ENCODE results near the gene DMRTC2. TPM values are rescaled to one million over a fixed set of nuclear protein-coding genes. Genes with fewer than 3 reads are reported as not detected.

Gene DMRTC2
- total RNA-seq, 1 experiment from 2014 or later: not detected

DNA sequence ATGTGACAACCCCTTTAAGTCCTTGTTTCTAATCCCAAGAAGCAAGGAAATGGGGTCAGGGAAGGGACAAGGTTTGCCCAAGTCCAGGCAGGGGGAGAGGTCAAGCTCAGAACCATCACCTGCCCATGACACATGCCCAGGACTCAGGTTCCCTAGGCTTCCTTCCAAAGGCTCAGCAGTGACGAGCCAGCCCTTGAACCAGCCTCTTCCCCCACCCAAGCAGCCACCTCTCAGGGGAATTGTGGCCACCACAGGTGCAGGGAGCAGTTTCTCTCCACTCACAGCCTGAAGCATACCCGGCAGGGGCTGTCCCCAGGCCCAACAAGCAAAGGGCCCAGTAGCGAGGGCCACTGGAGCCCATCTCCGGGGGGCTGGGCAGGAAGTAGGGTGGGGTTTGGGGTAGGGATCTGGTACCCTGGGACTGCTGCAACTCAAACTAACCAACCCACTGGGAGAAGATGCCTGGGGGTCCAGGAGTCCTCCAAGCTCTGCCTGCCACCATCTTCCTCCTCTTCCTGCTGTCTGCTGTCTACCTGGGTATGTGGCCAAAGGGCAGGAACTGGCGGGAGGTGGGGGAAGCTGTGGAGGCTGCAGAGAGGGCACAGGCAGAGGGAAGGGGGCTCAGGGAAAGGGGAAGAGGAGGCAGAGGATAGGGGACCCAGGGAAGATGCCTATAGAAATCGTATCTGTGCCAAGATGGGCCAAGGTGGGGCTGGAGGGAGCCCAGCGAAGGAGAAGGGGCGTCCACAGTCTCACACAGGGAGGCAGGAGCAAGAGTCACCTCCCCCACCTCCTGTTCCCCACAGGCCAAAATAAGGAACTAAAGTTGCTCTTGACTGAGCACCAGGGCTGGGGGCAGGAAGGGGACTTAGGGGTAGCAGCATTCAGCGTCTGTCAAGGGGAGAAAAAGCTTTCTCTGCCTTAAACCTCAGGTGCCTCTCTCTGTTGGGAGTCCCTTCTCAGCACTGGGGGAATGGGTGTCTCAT, 32.3 kb downstream of the DMRTC2 start, which contains the start of gene CD79A:
Gene CD79A (plus strand): TSS at position 433 of the 986 bp plus-strand sequence. CDS start 26 bp downstream, at position 459.
- no peak within 1 kb of the TSS for H3K4me3 ChIP-seq
- no peak for DNase-seq
- peaks cover 2% of the 10 kb centered on the region; the same call in 1 of the 2 replicates for H3K9me3 ChIP-seq

GRCh38 chr19:41877916-41878905, 33.4 kb downstream of the DMRTC2 start:
- Histone ChIP-seq H3K4me3 (no peak overlapping the region), H3K9me3 (no peaks in the 10 kb centered on the region), H3K27me3 (no peaks in the 10 kb centered on the region), H3K36me3 (peaks cover 2% of the 10 kb centered on the region; the same call in 1 of the 2 replicates)
- DNase-seq: no peak

More for the DNA sequence above, 32.3 kb downstream of the DMRTC2 start, which contains the start of gene CD79A:
- no peaks in the 10 kb centered on the region for H3K27me3 ChIP-seq
- H3K36me3 ChIP-seq: peaks cover 7% of the 10 kb centered on the region

DNA sequence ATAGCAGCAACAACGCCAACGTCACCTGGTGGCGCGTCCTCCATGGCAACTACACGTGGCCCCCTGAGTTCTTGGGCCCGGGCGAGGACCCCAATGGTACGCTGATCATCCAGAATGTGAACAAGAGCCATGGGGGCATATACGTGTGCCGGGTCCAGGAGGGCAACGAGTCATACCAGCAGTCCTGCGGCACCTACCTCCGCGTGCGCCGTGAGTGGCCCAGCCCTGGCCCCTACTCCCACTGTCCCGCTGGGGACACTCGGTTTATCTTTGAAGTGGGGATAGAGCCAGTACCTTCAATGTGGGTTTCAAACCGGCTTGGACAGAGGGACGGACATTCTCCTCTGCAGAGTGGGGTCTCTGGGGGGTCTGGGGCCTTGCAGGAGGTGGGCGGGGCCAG, 34.2 kb downstream of the DMRTC2 start:
- DNase-seq: no peak
- Histone ChIP-seq H3K9me3 (no peaks in the 10 kb centered on the region), H3K4me3 (no peak overlapping the region)

GRCh38 chr19:41879670-41880328, 35.0 kb downstream of the DMRTC2 start:
- Histone ChIP-seq H3K9me3 (no peaks in the 10 kb centered on the region), H3K4me3 (no peak overlapping the region), H3K27me3 (no peaks in the 10 kb centered on the region), H3K36me3 (peaks cover 10% of the 10 kb centered on the region)
- no peak for DNase-seq

More for the DNA sequence above, 34.2 kb downstream of the DMRTC2 start:
- Histone ChIP-seq H3K27me3 (no peaks in the 10 kb centered on the region), H3K36me3 (peaks cover 4% of the 10 kb centered on the region; the same call in 1 of the 2 replicates)

DNA sequence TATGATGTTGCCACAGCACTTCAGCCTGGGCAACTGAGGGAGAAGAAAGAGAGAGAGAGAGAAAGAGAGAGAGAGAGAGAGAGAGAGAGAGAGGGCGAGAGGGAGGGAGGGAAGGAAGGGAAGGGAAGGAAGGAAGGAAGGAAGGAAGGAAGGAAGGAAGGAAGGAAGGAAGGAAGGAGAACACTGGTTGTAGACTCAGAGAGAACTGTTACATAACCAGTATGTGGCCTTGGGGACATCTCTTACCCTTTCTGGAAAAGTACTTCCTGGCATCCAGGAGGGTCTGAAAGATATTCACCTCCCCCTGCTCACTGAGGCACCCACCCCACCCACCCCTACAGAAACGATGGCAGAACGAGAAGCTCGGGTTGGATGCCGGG, 35.5 kb downstream of the DMRTC2 start:
- no peaks in the 10 kb centered on the region for H3K27me3 ChIP-seq
- no peaks in the 10 kb centered on the region for H3K9me3 ChIP-seq
- peaks cover 13% of the 10 kb centered on the region for H3K36me3 ChIP-seq
- DNase-seq: no peak
- no peak overlapping the region for H3K4me3 ChIP-seq

GRCh38 chr19:41882568-41883462, 38.0 kb downstream of the DMRTC2 start, which contains the start of gene ARHGEF1:
ARHGEF1 (plus strand) TSS chr19:41883184; CDS start chr19:41888083, 4,899 bp downstream.
- Histone ChIP-seq H3K4me3 (peak within 1 kb of the TSS; percentile 92), H3K36me3 (peaks cover 34% of the 10 kb centered on the region), H3K9me3 (no peaks in the 10 kb centered on the region), H3K27me3 (no peaks in the 10 kb centered on the region)
- peak; percentile 82 for DNase-seq

GRCh38 chr19:41883463-41883820, 38.6 kb downstream of the DMRTC2 start:
- Histone ChIP-seq H3K4me3 (peak overlapping the region; percentile 92), H3K9me3 (no peaks in the 10 kb centered on the region), H3K27me3 (no peaks in the 10 kb centered on the region), H3K36me3 (peaks cover 40% of the 10 kb centered on the region)
- no peak for DNase-seq

GRCh38 chr19:41883821-41884733, 39.2 kb downstream of the DMRTC2 start:
- H3K27me3 ChIP-seq: no peaks in the 10 kb centered on the region
- peak; percentile 98 for DNase-seq
- H3K9me3 ChIP-seq: no peaks in the 10 kb centered on the region
- H3K4me3 ChIP-seq: peak overlapping the region; percentile 92
- peaks cover 45% of the 10 kb centered on the region for H3K36me3 ChIP-seq

- Histone ChIP-seq H3K4me3 (no peak overlapping the region), H3K36me3 (peaks cover 70% of the 10 kb centered on the region), H3K9me3 (no peaks in the 10 kb centered on the region), H3K27me3 (no peaks in the 10 kb centered on the region)
- DNase-seq: no peak
Measured at GRCh38 chr19:41886761-41887710, 42.2 kb downstream of the DMRTC2 start.

- no peaks in the 10 kb centered on the region for H3K9me3 ChIP-seq
- H3K4me3 ChIP-seq: no peak overlapping the region
- H3K27me3 ChIP-seq: no peaks in the 10 kb centered on the region
- H3K36me3 ChIP-seq: peaks cover 75% of the 10 kb centered on the region
- DNase-seq: no peak
Measured at GRCh38 chr19:41887711-41888382, 43.0 kb downstream of the DMRTC2 start.

DNA sequence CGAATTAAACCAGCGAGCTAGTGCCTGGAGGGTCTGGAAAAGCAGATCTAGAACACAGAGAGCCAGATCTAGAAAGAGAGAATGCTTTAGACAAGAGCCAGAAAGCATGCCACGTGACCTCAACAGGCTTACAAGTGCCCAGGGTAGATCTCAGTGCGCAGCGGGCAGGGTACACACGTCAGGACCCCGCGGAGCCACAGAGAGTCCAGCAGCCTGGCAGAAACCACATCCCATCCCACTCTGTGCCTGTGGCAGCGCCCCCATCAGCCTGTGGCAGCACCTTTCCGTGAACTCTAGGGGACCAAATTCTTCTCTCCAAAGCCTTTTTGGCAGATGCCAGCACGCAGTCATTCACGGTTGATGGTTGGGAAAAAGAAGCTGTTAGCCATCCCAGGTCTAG, 44.1 kb downstream of the DMRTC2 start:
- Histone ChIP-seq H3K36me3 (peaks cover 70% of the 10 kb centered on the region), H3K27me3 (no peaks in the 10 kb centered on the region), H3K9me3 (no peaks in the 10 kb centered on the region), H3K4me3 (no peak overlapping the region)
- no peak for DNase-seq

- DNase-seq: no peak
- Histone ChIP-seq H3K27me3 (no peaks in the 10 kb centered on the region), H3K36me3 (peaks cover 70% of the 10 kb centered on the region), H3K9me3 (no peaks in the 10 kb centered on the region), H3K4me3 (no peak overlapping the region)
Measured at GRCh38 chr19:41889896-41890295, 45.1 kb downstream of the DMRTC2 start.

- Histone ChIP-seq H3K36me3 (peaks cover 70% of the 10 kb centered on the region), H3K27me3 (no peaks in the 10 kb centered on the region), H3K4me3 (no peak overlapping the region), H3K9me3 (no peaks in the 10 kb centered on the region)
- no peak for DNase-seq
Measured at GRCh38 chr19:41890936-41891335, 46.1 kb downstream of the DMRTC2 start.
